IMR-90 (cell line): ENCODE data around the gene SYT5. TPM values are rescaled to one million over a fixed set of nuclear protein-coding genes. Genes with fewer than 3 reads are reported as not detected.
"Not testable (repeated sequence)": the region's sequence is repeated elsewhere in the genome, so short reads cannot be mapped to it uniquely, and the experiment has no call there.

Source experiments
- ATAC-seq: fragments of 200-7000 bp; cut with Tn5 transposase; 2 replicates; pipeline ENCODE4 v1.9.1; 2020; ENCODE audit warnings: low read depth, mild to moderate bottlenecking, moderate library complexity
- BruUV-seq: library from RNA; stranded (reverse); fragments of 400-500 nt; replicated peaks from 2 replicates; lab custom pipeline; 2021; lab: Mats Ljungman, UMichigan
- CTCF ChIA-PET: fragments of 300-600 bp; formaldehyde crosslinking; extraction: SDS; loops from one replicate; lab custom pipeline; 2021; ENCODE audit warnings: antibody characterized with exemption; lab: Yijun Ruan, JAX
- POLR2A ChIA-PET: fragments of 300-600 bp; sonication (Branson Sonifier 250); formaldehyde crosslinking; loops from one replicate; lab custom pipeline; 2022; ENCODE audit warnings: antibody characterized with exemption; ENCODE audit not compliant: unreplicated experiment; lab: Charles Lee
- DNase-seq: peaks from one replicate; pipeline ENCODE4 v3.0.0; 2013
- H2AFZ ChIP-seq: replicated peaks from 2 replicates; pipeline ENCODE3; 2013; ENCODE audit warnings: low read length, mild to moderate bottlenecking; ENCODE audit not compliant: poor library complexity
- H2AK5ac ChIP-seq: 2 replicates; pipeline ENCODE4 v1.6.1; 2013; ENCODE audit warnings: low read depth, low read length, inconsistent platforms
- H2AK9ac ChIP-seq: replicated peaks from 2 replicates; pipeline ENCODE3; 2013; ENCODE audit warnings: mild to moderate bottlenecking, low read depth, low read length, moderate library complexity; ENCODE audit not compliant: poor library complexity
- H2BK120ac ChIP-seq: 2 replicates; pipeline ENCODE4 v1.6.1; 2013; ENCODE audit warnings: low read depth, low read length, inconsistent platforms
- H2BK15ac ChIP-seq: 3 replicates; pipeline ENCODE4 v1.6.1; 2013; ENCODE audit warnings: low read depth, low read length, inconsistent platforms
- H2BK20ac ChIP-seq: 2 replicates; pipeline ENCODE4 v1.6.1; 2013; ENCODE audit warnings: low read depth, mild to moderate bottlenecking, inconsistent platforms, low read length, moderate library complexity
- H2BK5ac ChIP-seq: 2 replicates; pipeline ENCODE4 v1.6.1; 2013; ENCODE audit warnings: mild to moderate bottlenecking, low read depth, low read length, inconsistent platforms; ENCODE audit not compliant: poor library complexity, severe bottlenecking
- H3K14ac ChIP-seq: replicated peaks from 2 replicates; pipeline ENCODE4 v1.6.1; 2013; ENCODE audit warnings: low read depth, low read length, inconsistent platforms
- H3K18ac ChIP-seq: 2 replicates; pipeline ENCODE4 v1.6.1; 2013; ENCODE audit warnings: low read depth, low read length, control low read depth
- H3K23ac ChIP-seq: 2 replicates; pipeline ENCODE4 v1.6.1; 2013; ENCODE audit warnings: low read depth, low read length, inconsistent platforms
- H3K27ac ChIP-seq: 2 replicates; pipeline ENCODE4 v1.5.1; 2013; ENCODE audit warnings: mild to moderate bottlenecking, control low read depth, low read length; ENCODE audit not compliant: insufficient read depth
- H3K27me3 ChIP-seq: 2 replicates; pipeline ENCODE4 v1.6.1; 2013; ENCODE audit warnings: low read length; ENCODE audit not compliant: control insufficient read depth, insufficient read depth
- H3K36me3 ChIP-seq: 2 replicates; pipeline ENCODE4 v1.6.1; 2013; ENCODE audit warnings: low read length, mixed read lengths; ENCODE audit not compliant: control insufficient read depth, insufficient read depth
- H3K4ac ChIP-seq: 2 replicates; pipeline ENCODE4 v1.6.1; 2013; ENCODE audit warnings: low read depth, low read length, inconsistent platforms
- H3K4me1 ChIP-seq: 2 replicates; pipeline ENCODE4 v1.6.1; 2013; ENCODE audit warnings: low read length, mixed read lengths; ENCODE audit not compliant: control insufficient read depth, insufficient read depth
- H3K4me2 ChIP-seq: 2 replicates; pipeline ENCODE4 v1.6.1; 2013; ENCODE audit warnings: low read depth, mild to moderate bottlenecking, control low read depth, low read length, moderate library complexity
- H3K4me3 ChIP-seq: 2 replicates; pipeline ENCODE4 v1.5.1; 2013; ENCODE audit warnings: low read depth, mild to moderate bottlenecking, control low read depth, low read length, moderate library complexity; ENCODE audit not compliant: insufficient read depth
- H3K56ac ChIP-seq: 2 replicates; pipeline ENCODE4 v1.6.1; 2013; ENCODE audit warnings: low read length, inconsistent platforms; ENCODE audit not compliant: insufficient read depth; ENCODE audit errors: extremely low read depth
- H3K79me1 ChIP-seq, 2 experiments: 2 replicates each; pipeline ENCODE4 v1.6.1; 2013; ENCODE audit warnings: low read length in 2 of 2, inconsistent platforms in 1 of 2, low read depth in 1 of 2
- H3K9ac ChIP-seq: 2 replicates; pipeline ENCODE4 v1.6.1; 2013; ENCODE audit warnings: low read depth, low read length, control low read depth
- H3K9me1 ChIP-seq: 2 replicates; pipeline ENCODE4 v1.6.1; 2013; ENCODE audit warnings: low read length, inconsistent platforms; ENCODE audit not compliant: insufficient read depth
- H3K9me3 ChIP-seq: 2 replicates; pipeline ENCODE4 v1.6.1; 2013; ENCODE audit warnings: low read length; ENCODE audit not compliant: control insufficient read depth, insufficient read depth
- H4K20me1 ChIP-seq: 2 replicates; pipeline ENCODE4 v1.6.1; 2013; ENCODE audit warnings: low read length, inconsistent platforms; ENCODE audit not compliant: insufficient read depth
- H4K5ac ChIP-seq: 2 replicates; pipeline ENCODE4 v1.6.1; 2013; ENCODE audit warnings: mild to moderate bottlenecking, low read depth, low read length, control low read depth
- H4K8ac ChIP-seq, 2 experiments: 2 replicates each; pipeline ENCODE4 v1.6.1; 2013; ENCODE audit warnings: low read depth in 2 of 2, low read length in 2 of 2, control low read depth in 1 of 2, inconsistent platforms in 1 of 2
- H4K91ac ChIP-seq: 2 replicates; pipeline ENCODE4 v1.6.1; 2013; ENCODE audit warnings: low read depth, low read length, inconsistent platforms; ENCODE audit not compliant: insufficient read depth
- WGBS, 2 experiments: methylation state at CpG; one replicate each; pipeline versions ENCODE4 v1.1.5 to v1.1.7; 2013; ENCODE audit warnings: missing lambda C conversion rate in 2 of 2; ENCODE audit not compliant: insufficient read length in 1 of 2; ENCODE audit errors: extremely low coverage in 2 of 2; 5-methylcytosine and 5-hydroxymethylcytosine counted together
- dilution Hi-C: fragments of 300-500 bp; cut with HindIII; formaldehyde crosslinking; loops from one replicate; pipeline ENCODE4 v1.14.3; 2018; ENCODE audit warnings: low sequenced_read_pairs; ENCODE audit not compliant: unreplicated experiment
- in situ Hi-C: fragments of 300-500 bp; cut with MboI; formaldehyde crosslinking; loops from 3 replicates; pipeline ENCODE4 v1.14.3; 2019; ENCODE audit warnings: low sequenced_read_pairs, inconsistent platforms, mixed read lengths
- intact Hi-C: fragments of 100-400 bp; cut with micrococcal nuclease; formaldehyde crosslinking; loops from 2 replicates; pipeline ENCODE4 v1.10.0; 2022
- polyA plus RNA-seq, 3 experiments: library from polyadenylated mRNA; depleted of rRNA; stranded (reverse); fragments of >200 nt; gene quantifications; 2 replicates each; pipeline ENCODE4 v1.2.3, GENCODE V29; 2012; ENCODE audit warnings: low replicate concordance in 1 of 3
- total RNA-seq: library from RNA; depleted of rRNA; stranded (reverse); fragments of >200 nt; gene quantifications from 2 replicates; pipeline ENCODE4 v1.2.3, GENCODE V29; 2012

SYT5 gene
- total and polyA plus RNA-seq, 2 of the 4 experiments (the other 2 are of a cell fraction): under 0.01 to 0.15 TPM

- dilution Hi-C loops, H3K23ac ChIP-seq: not testable (repeated sequence)
Measured at GRCh38 chr19:55224679-55225414, 44.8 kb upstream of the SYT5 start.

More at GRCh38 chr19:55224679-55225414, 44.8 kb upstream of the SYT5 start:
- H2BK15ac ChIP-seq, ATAC-seq, H3K27ac ChIP-seq, H3K4me1 ChIP-seq, H3K4me2 ChIP-seq, H3K27me3 ChIP-seq, POLR2A ChIA-PET, DNase-seq, H2AFZ ChIP-seq, H3K18ac ChIP-seq, H3K9ac ChIP-seq, H2BK120ac ChIP-seq, H3K4me3 ChIP-seq, H4K91ac ChIP-seq, BruUV-seq, H2BK5ac ChIP-seq, intact Hi-C loops, H3K9me1 ChIP-seq, CTCF ChIA-PET, H3K79me1 ChIP-seq, H2AK5ac ChIP-seq, H4K5ac ChIP-seq, H2AK9ac ChIP-seq, H3K56ac ChIP-seq, H3K14ac ChIP-seq, H4K8ac ChIP-seq, H2BK20ac ChIP-seq, H3K4ac ChIP-seq, H3K9me3 ChIP-seq: not testable (repeated sequence)
- peaks cover 24% of the 10 kb centered on the region for H3K36me3 ChIP-seq
- no CpG with 5 or more reads among the region's 11 CpGs for WGBS, 2 experiments
- H4K20me1 ChIP-seq: peaks cover 11% of the 10 kb centered on the region
- in situ Hi-C loops: loop anchor here (5.0 kb wide), 1 partner anchor 32 kb away; the partner anchor contains the start of gene PPP6R1
